Fibroblast of lung (primary cell): ENCODE data around the gene SERPINB6.

Experiments
- CTCF ChIP-seq, 2 donors: IDR thresholded peaks in 1 of 2; conservative IDR thresholded peaks in 1 of 2; 1 replicate in 1 of 2; 2 replicates in 1 of 2; pipeline ENCODE4 v1.5.1; 2011 to 2012; ENCODE audit warnings: low read length in 2 of 2, control low read depth in 1 of 2, inconsistent platforms in 1 of 2, low read depth in 1 of 2, mild to moderate bottlenecking in 1 of 2
- EZH2 ChIP-seq: IDR thresholded peaks from 2 replicates; pipeline ENCODE4 v1.5.1; 2012; ENCODE audit warnings: low read length, control low read depth, mild to moderate bottlenecking; ENCODE audit errors: missing control alignments

DNA sequence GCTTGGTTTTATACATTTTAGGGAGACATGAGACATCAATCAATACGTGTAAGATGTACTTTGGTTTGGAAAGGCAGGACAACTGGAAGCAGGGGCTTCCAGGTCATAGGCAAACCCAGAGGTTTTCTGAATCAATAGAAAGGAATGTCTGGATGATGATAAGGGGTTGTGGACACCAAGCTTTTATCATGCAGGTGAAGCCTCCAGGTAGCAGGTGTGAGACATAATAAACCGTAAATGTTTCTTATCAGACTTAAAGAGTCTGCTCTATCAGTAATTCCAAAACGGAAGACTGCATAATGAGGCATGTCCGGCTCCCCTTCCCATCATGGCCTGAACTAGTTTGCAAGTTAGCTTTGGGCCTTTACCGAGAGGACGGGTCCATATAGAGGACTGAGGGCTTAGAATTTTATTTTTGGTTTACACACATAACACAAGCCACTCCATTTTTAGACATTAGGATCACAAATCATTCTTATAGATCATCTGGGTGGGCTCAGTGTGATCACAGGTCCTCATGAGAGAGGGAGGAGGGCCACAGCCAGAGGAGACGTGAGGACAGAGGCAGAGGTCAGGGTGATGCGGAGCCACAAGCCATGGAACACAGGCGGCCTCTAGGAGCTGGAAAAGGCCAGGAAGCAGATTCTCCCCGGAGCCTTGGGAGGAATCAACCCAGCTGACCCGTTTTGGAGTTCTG is 57.6 kb downstream of the SERPINB6 start:
- no peak for TF ChIP-seq CTCF (conservative IDR thresholded peaks at IDR 0.05 in 1 of 2, IDR thresholded peaks at IDR 0.05 in 1 of 2; ENCODE audit: low read depth in 1 of 2, low read length in 2 of 2)
- TF ChIP-seq EZH2, result no peak
